ENCODE measurements around the gene BRSK2. TPM values are rescaled to one million over a fixed set of nuclear protein-coding genes. Genes with fewer than 3 reads are reported as not detected.

BRSK2 gene
- total and polyA plus RNA-seq, 12 donors, result 0.13 to 2.3 (median 0.44) TPM; not detected in 1

- no peak overlapping the region for H3K4me3 ChIP-seq
- ATAC-seq (no peak), DNase-seq (no peak)
- no peaks in the 10 kb centered on the region for H3K27me3 ChIP-seq
- no peak overlapping the region for H3K27ac ChIP-seq
- WGBS, 2 donors, result 81 to 85% methylated on average over 19 of the region's 19 CpGs
- peaks cover 0 to 78% (median 54%) of the 10 kb centered on the region in 9 donors for H3K36me3 ChIP-seq
- H3K4me1 ChIP-seq, result peaks cover 0 to 16% (median 0%) of the 10 kb centered on the region in 9 donors
- peaks cover 0 to under 1% (median 0%) of the 10 kb centered on the region in 11 donors for H3K9me3 ChIP-seq
- intact Hi-C loops (cut with DNase I), result no loop called here
- no peak for TF ChIP-seq CTCF (IDR thresholded peaks at IDR 0.05)
Measured at GRCh38 chr11:1469287-1469910, 79.7 kb downstream of the BRSK2 start.

DNA sequence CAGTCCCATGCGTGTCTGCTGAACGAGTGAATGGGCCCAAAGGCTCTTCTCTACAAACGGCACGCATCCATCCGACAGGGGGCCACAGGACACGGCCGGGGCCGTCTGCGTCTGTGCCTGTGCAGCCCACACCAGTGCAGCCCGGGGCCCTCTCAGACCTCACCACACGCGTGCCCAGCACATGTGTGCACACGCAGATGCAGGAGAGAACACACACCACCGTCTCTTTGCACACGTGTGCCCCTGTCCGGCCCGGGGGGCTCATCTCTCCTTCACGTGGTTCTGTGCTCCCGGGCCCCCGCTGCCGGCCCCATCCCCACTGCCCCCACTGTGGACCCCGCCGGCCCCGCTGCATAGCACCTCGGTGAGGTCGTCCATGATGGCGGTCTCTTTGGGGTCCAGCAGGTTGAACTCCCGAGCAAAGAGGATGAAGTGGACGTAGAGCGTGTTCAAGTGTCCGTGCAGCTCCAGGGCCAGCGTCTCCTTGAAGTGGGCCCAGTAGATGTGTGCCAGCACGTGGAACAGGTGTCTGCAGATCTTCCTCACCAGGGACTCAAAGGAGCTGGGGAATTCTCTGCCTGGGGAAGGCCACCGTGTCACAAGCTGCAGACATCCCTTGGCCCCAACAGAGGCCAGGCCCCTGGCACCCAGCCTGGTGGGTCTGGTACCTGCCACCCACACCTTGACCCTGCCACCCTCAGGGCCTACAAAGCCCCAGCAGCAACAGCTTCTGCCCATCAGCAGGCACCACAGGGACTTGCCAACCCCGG, 80.4 kb downstream of the BRSK2 start:
- no peak for TF ChIP-seq CTCF (IDR thresholded peaks at IDR 0.05)
- DNase-seq, result no peak
- Histone ChIP-seq H3K9me3 (no peaks in the 10 kb centered on the region), H3K36me3 (peaks cover 0 to 82% (median 59%) of the 10 kb centered on the region in 9 donors), H3K27ac (no peak overlapping the region), H3K27me3 (no peaks in the 10 kb centered on the region), H3K4me1 (peaks cover 0 to 16% (median 0%) of the 10 kb centered on the region in 9 donors), H3K4me3 (no peak overlapping the region)
- no peak for ATAC-seq
- intact Hi-C loops (cut with DNase I), result no loop called here
- WGBS, 2 donors, result 90 to 92% methylated on average over 35 of the region's 35 CpGs

- Histone ChIP-seq H3K36me3 (peaks cover 0 to 82% (median 68%) of the 10 kb centered on the region in 9 donors), H3K4me1 (peaks cover 0 to 16% (median 0%) of the 10 kb centered on the region in 9 donors), H3K27ac (no peak overlapping the region), H3K4me3 (no peak overlapping the region), H3K9me3 (no peaks in the 10 kb centered on the region), H3K27me3 (no peaks in the 10 kb centered on the region)
- DNase-seq (peak in 1 of 2 donors; percentile 9), ATAC-seq (no peak)
- WGBS, 2 donors, result 95 to 96% methylated on average over 40 of the region's 40 CpGs
- TF ChIP-seq CTCF (IDR thresholded peaks at IDR 0.05), result no peak
- intact Hi-C loops (cut with DNase I), result no loop called here
Measured at GRCh38 chr11:1470681-1471611, 81.2 kb downstream of the BRSK2 start.

- Histone ChIP-seq H3K9me3 (no peaks in the 10 kb centered on the region), H3K4me3 (no peak overlapping the region), H3K27ac (no peak overlapping the region), H3K4me1 (peaks cover 0 to 16% (median 0%) of the 10 kb centered on the region in 9 donors), H3K27me3 (no peaks in the 10 kb centered on the region), H3K36me3 (peaks cover 0 to 89% (median 70%) of the 10 kb centered on the region in 9 donors)
- 77 to 84% methylated on average over 9 of the region's 9 CpGs for WGBS, 2 donors
- no peak for DNase-seq
- intact Hi-C loops (cut with DNase I), result no loop called here
- no peak for TF ChIP-seq CTCF (IDR thresholded peaks at IDR 0.05)
- ATAC-seq, result no peak
Measured at GRCh38 chr11:1471736-1472135, 82.0 kb downstream of the BRSK2 start.

All from heart right ventricle (tissue), 16 donors.